CD4-positive, alpha-beta T cell treated with Interferon alpha-2 for 1 hour (primary cell): Measurements from ENCODE around the gene SERGEF.

Experiments used
- DNase-seq, 2 donors: peaks; one replicate each; pipeline ENCODE4 v3.0.0-alpha.2; 2020 to 2022

Gene SERGEF

DNA sequence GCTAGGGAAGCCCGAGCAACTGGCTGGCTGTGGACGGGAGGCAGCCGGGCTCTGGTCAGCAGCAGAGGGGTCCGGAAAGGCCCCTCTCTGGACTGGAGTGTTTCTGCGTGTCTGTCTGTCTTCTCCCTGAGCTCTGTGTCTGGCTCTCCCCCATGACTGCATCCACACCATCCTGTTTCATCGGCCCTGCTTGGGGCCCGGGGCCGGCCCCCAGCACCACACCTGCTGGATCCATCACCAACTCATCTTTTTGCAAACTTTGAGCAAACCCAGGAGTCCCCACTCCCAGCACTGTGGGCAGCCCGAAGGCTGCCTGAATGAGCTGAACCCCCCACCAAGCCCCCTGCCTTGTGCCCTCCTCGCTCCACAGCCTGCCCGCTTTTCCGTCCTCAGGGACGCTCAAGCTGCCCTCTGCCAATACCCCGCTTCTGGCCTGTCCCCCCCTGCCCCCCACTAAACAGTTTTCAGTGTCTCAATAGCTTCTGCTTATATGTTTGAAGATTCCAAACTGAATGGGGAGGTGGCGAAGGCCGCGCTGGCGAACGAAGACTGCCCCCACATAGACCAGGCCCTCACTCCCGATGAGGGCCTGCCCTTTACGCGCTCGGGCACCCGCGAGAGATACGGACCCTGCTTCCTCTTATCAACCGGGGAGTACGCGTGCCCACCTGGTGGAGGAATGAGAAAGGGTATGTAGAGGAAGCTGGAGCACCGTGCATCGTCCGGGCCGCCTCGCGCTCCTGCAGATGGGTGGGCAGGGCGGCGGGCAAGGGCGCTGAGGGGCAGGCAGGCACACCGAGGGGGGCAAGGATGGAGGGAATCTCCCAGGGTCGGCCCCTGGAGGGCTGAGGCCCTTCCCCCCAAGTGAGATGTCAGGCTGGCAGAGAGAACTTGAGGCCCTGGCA, 233.6 kb downstream of the SERGEF start:
- no peak for DNase-seq

DNA sequence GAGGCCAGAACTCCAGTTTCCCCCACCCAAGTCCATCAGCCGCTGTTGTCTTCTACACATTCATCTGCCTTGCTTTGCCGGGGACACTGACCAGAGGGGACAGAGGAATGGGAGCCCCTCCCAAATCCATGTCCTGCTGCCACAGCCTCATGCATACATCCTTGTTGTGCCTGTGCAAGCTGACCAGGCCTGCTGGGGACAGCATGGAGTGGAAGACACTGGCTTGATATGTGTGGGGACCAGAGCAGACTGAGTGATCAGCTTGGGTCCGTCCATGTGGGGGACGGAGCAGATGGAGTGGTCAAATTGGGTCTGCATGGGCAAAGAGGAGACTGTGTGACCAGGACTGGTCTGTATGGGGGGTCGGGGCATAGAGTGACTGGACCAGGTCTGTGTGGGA, 234.5 kb downstream of the SERGEF start:
- no peak for DNase-seq

DNA sequence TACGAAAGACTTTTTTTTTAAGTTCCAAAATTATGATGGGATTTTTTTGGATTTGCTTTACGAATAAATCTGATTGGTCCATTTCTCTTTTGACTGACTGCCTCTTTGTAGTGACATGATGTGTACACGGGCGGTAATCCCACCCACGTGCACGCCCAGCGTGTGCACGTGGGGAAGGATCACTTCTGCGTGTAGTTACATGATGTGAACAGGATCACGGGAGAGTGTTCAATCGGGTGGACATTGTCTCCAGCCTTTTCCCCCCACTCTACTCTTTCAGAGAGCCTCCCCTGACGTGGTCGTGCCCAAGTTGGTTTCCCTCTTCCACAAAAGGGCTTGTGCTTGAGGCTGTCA, 235.1 kb downstream of the SERGEF start:
- no peak for DNase-seq

DNA sequence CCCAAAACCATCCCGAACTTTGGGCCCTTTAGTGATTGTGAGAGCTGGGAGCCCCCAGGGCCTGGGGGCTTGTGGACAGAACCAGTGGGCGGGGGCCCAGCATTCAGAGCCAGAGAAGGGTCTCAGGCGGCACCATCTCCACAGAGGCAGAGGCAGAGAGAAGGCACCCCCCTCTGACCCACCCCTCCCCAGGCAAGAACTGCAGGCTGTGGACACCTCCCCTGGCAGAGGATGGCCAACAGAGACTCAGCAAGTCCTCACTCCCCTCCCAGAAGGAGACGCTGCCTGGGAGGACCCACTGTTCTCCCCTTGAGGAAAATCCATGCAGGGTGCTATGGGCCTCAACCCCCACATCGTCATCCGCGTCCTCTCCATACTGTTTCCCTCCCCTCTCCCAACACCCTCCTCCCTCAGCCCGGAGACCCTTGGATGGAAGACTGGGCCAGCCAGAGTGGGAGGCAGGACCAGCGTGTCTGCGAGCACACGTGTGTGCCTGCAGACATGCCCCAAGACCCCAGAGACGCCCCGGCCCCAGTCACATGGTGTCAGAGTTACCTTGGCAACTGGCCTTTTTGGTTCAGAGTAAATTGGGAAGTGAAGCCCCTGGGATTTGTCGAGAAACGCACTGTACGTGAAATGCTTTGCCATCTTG, 235.6 kb downstream of the SERGEF start:
- DNase-seq = no peak

DNA sequence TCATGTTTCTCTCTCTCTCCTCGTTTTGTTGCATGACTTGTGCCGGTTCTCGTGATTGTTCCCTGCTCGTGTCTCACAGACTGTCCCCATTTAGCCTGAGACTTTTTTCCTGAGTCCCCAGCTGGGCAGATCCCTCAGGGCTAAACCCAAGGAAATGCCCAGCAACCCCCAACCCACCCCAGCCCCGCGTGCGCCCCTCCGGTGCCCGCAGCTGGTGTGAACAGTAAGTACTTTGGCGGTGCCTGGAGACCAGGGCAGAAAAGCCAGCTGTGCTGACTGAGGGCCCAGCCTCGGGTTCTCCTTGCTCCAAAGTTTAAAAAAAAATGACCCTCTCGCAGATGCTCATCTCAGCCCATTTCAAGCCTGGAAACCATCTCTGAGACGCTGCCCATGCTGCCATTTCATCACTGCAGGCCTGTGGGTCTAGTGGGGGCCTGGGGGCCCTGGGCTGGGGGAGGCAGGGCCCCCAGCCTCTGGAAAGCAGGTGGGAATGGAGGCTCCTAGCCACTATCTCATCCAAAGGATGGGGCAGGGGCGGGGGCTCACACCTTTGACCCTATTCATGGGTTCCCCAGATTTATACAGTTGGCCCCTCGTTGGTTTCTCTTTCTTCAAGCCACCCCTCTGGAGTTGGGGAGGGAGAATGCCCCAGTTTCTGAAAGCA, 236.5 kb downstream of the SERGEF start:
- DNase-seq = no peak

- no peak for DNase-seq
Measured at GRCh38 chr11:17775507-17776211, 237.2 kb downstream of the SERGEF start.

DNA sequence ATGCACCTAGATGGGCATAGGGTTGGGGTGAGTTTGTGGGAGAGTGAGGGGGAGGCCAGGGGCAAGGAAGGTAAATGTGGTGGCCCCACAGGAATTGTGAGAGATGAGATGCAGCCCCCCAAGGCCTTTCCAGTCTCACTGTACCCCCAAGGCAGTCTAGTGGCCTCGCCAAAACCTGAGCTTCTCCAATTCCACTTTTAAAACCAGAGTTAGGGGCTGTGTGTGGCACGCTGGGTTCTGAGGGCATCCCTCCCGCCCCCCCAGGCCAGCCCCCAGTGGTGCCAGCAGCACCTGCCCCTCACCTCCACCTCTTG, 237.9 kb downstream of the SERGEF start:
- no peak for DNase-seq

DNA sequence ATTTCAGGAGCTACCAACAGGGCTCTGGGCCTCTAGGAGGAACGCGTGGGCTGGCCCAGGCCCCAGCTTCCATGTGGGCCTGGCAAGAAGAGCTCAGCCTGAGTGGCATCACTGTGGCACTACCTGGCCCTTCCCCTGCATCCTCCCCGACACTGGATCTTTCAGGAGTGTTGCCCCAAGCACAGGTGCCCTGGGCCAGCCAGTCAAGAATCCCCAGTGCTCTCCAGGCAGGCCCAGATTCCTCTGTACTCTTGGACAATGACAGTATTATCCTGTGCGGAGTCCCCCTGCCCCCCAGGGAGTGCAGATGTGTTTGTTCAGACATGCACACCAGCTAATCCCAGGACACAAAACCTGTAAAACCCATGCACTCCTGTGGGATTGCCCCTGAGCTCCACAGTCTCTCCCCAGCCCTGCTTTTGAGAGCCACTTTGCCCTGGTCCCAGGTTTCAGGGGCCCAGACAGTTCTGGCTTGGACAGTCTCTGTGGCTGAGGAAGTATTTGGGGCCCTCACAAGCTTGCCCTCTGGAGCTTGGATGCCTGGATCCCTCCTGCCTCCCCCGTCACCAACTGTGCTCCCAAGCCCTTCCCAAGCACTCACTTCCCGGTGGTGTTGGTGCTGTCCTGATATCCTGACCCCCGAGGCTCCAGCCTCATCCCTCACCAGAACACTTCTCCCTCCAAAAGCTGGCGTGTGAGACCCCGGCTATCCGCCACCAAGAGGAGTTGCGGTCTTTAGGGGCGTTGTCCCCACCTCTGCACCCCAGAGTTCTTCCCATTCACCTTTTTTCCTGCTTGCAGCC, 238.4 kb downstream of the SERGEF start:
- DNase-seq = no peak

DNA sequence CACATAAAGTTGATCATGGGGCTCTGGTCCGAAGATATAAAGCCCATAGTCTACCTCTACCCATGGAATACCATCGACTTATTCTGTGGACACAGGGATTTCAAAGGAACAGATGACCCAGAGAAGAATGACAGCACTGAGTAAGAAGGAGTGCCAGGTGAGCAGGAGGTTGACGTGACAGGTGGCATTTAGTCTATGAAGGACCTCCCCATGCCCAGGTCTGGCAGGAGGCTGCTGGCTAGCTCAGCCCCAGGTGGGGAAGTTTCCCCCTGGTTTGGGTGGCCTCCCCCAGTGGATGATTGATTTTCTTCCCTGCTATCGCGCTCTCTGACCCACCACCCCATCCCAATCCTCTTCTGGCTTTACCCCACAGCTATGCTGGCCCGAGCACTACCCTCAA, 239.2 kb downstream of the SERGEF start:
- no peak for DNase-seq

- DNase-seq = no peak
Measured at GRCh38 chr11:17772704-17773600, 239.9 kb downstream of the SERGEF start.

DNA sequence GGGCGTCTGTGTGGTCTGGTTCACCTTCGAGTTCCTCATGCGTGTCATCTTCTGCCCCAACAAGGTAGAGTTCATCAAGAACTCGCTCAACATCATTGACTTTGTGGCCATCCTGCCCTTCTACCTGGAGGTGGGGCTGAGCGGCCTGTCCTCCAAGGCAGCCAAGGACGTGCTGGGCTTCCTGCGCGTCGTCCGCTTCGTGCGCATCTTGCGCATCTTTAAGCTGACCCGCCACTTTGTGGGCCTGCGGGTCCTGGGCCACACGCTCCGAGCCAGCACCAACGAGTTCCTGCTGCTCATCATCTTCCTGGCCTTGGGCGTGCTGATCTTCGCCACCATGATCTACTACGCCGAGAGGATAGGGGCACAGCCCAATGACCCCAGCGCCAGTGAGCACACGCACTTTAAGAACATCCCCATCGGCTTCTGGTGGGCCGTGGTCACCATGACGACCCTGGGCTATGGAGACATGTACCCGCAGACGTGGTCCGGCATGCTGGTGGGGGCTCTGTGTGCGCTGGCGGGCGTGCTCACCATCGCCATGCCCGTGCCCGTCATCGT, 240.9 kb downstream of the SERGEF start:
- DNase-seq = no peak

- DNase-seq = no peak
Measured at GRCh38 chr11:17771415-17771814, 241.4 kb downstream of the SERGEF start.

DNA sequence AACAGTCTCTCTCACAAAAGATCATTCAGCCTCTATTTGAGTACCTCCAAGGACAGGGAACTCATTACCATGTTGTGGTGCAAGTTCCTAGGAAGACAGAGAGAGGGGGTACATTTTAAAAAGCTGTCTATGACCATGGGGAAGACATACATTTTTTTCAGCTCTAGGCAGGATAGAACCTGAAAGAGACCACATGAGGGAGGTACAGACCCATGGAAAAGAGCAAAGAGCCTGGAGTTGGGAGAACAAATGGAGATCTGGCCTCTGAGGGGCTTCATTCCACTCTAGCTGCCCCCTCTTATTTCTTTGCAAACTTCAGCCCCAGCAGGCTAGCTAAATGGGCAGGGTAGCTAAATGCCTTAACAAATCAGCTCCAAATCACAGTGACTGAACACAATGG, 241.9 kb downstream of the SERGEF start:
- DNase-seq = no peak

DNA sequence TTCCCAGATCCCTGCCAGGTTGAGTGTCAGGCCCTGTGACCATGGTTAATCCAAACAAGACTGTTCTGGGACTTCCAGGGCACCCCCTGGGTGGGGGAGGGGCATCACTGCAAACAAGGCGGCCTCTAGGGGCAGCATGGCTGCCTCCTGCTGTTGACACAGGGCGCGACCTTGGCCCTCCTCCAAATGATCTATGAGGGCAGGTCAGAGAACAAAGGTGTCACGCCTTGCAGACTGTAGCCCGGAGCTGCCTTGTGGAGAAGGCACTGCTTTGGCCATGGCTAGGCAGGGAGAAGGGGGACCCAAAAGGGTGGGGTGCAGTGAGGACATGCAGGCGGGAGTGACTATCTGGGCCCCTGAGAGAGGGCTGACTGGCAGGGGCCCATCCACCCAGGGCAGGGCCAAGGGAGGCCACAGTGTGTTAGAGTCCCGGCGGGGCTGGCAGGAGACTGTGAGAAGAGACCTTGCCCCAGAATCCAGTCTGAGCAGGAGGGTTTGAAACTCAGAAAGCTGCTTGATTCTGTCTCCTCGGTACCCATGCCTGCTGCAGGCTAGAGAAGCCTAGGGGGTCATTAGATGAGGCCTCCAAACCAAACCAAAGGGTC, 242.7 kb downstream of the SERGEF start:
- no peak for DNase-seq

DNA sequence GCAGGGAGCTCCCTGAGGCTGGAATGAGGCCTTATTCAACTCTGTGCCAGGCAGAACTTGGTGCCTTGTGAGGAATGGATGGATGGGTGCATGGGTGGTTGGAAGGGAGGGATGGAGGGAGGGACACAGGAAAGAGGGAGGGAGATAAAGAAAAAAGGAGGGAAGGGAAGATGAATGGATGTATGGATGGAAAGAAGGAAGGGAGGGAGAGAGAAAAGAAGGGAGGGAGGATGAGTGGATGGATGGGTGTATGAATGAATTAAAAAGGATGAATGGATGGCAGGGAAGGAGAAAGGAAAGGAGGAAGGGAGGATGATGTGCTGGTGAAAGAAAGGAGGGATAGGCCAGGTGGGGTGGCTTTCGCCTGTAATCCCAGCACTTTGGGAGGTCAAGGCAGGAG, 243.6 kb downstream of the SERGEF start:
- no peak for DNase-seq

DNA sequence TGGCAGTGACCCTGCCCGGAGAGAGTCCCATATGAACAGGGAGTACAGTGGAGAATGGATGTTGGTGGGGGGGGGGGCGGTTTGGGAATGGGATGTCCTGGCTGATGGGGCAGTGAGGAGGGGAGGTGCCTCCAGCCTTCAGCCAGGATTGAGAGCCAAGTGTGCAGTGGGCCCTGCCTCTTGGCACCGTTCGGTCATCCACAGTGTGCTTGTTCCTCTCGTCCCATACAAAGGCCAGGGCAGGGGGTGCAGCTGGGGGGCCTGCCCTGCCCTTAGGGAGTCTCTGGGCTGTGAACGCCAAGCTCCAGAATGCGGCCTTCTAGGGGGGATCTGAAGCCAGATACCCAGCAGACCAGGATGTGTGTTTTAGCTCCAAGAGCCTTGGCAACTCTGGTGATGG, 244.3 kb downstream of the SERGEF start:
- no peak for DNase-seq

DNA sequence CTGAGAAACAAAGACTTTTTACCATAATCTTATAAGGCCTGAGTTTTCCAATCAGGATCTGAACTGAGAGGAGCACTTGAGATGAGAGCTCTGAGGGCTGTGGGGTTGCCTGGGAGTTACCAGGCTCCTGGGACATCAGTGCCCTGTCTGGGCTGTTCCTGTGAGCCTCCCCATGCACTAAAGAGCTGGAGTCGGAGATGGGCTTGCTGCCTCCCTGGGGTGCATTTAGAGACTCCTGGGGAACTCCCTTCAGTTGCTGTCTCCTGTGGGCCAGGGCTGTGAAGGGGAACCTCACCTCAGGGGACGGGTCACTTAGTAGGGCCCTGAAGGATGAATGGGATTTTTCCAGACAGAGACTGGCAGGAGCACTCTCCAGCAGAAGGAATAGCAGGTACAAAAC, 244.9 kb downstream of the SERGEF start:
- no peak for DNase-seq

- DNase-seq = no peak
Measured at GRCh38 chr11:17767301-17767885, 245.5 kb downstream of the SERGEF start.

DNA sequence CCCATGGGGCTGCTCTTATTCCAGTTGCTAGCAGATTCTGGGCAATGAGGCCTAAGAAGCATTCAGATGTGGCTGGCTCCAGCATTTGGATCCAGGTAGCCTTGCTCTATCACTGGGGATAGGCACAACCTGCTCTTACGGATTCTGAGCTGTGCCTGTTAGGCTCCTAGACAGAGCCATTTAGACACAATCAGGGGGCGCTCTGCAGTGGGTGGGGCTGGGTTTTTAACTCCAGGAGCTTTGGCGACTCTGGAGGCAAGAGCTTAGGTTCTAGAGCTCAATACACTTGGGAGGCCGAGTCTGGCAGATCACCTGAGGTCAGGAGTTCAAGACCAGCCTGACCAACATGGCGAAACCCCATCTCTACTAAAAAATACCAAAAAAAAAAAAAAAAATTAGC, 246.3 kb downstream of the SERGEF start:
- DNase-seq = no peak

- no peak for DNase-seq
Measured at GRCh38 chr11:17766073-17766359, 246.8 kb downstream of the SERGEF start.
